Duodenal mucosa (tissue), 2 donors: ENCODE data around the gene SLC13A4.

Experiments used
- H3K27ac ChIP-seq: one replicate; pipeline ENCODE4 v1.7.0; 2013; ENCODE audit warnings: low read depth, low read length
- H3K27me3 ChIP-seq, 2 donors: one replicate each; pipeline ENCODE4 v1.7.0; 2013; ENCODE audit warnings: low read length in 2 of 2, control low read depth in 1 of 2; ENCODE audit not compliant: insufficient read depth in 2 of 2, control insufficient read depth in 1 of 2
- H3K36me3 ChIP-seq, 2 donors: one replicate each; pipeline ENCODE4 v1.7.0; 2013; ENCODE audit warnings: low read length in 2 of 2, control low read depth in 1 of 2; ENCODE audit not compliant: insufficient read depth in 2 of 2, control insufficient read depth in 1 of 2
- H3K4me1 ChIP-seq, 2 donors: one replicate each; pipeline ENCODE4 v1.7.0; 2013; ENCODE audit warnings: low read length in 2 of 2, control low read depth in 1 of 2; ENCODE audit not compliant: insufficient read depth in 2 of 2, control insufficient read depth in 1 of 2
- H3K4me3 ChIP-seq, 2 donors: one replicate each; pipeline ENCODE4 v1.7.0; 2013; ENCODE audit warnings: low read length in 2 of 2, low read depth in 1 of 2
- H3K9ac ChIP-seq, 2 donors: one replicate each; pipeline ENCODE4 v1.7.0; 2013; ENCODE audit warnings: low read length in 2 of 2, low read depth in 1 of 2
- H3K9me3 ChIP-seq, 2 donors: one replicate each; pipeline ENCODE4 v1.7.0; 2013; ENCODE audit warnings: low read length in 2 of 2, control low read depth in 1 of 2; ENCODE audit not compliant: control insufficient read depth in 1 of 2

The SLC13A4 gene

DNA sequence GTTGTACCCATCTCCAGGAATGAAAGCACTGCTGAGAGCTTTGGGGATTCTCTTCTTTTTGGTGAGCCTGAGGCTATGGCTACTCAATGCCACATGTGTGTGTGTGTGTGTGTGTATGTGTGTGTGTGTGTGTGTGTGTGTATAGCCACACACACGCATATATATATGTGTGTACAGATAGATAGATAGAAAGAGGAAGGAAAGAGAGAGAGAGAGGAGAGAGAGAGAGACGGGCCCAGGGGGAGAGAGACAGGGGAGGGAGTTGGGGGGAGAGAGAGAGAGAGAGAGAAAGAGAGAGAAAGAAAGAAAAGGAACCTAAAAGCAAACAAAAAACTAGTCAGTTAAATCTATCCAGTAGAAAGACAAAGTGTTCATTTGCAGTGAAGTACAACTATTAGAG, 8.3 kb downstream of the SLC13A4 start:
- H3K27ac ChIP-seq, result no peak overlapping the region
- H3K4me1 ChIP-seq, result no peaks in the 10 kb centered on the region
- peaks cover 0 to 4% of the 10 kb centered on the region in 2 donors for H3K27me3 ChIP-seq
- H3K36me3 ChIP-seq, result no peaks in the 10 kb centered on the region
- H3K9me3 ChIP-seq, result no peaks in the 10 kb centered on the region
- no peak overlapping the region for H3K4me3 ChIP-seq
- H3K9ac ChIP-seq, result no peak overlapping the region

DNA sequence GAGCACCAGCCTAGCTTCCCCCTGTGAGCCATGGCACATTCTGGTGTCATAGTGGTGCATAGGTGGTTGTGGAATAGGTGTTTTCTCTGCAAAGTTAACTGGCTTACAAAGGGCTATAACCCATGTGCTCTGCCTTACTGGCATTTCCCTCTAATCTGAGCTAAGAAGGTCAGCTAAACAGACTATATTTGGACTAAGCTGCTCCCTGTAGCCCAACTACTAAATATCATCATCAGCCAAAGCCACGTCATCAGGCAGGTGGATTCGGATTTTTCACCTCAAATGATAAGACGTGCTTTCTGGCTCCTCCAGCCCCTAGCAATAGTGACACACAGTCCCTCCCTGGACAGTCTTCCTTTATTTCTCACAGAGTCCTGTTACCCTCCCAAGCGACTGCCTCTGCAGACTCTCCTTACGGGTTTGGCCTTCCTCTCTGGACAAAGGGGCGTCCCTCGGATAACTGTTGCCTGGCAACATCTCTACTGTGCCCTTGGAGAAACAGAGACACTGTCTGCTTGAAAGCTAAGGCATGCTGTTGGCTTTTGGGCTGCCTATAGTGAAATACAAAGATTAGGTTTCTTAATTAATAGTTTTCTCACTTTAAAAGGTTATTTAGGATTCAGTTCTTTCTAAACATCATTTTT, 9.1 kb downstream of the SLC13A4 start:
- H3K27ac ChIP-seq, result no peak overlapping the region
- H3K27me3 ChIP-seq, result peaks cover 0 to 4% of the 10 kb centered on the region in 2 donors
- no peak overlapping the region for H3K4me3 ChIP-seq
- no peak overlapping the region for H3K9ac ChIP-seq
- no peaks in the 10 kb centered on the region for H3K36me3 ChIP-seq
- no peaks in the 10 kb centered on the region for H3K4me1 ChIP-seq
- H3K9me3 ChIP-seq, result no peaks in the 10 kb centered on the region

DNA sequence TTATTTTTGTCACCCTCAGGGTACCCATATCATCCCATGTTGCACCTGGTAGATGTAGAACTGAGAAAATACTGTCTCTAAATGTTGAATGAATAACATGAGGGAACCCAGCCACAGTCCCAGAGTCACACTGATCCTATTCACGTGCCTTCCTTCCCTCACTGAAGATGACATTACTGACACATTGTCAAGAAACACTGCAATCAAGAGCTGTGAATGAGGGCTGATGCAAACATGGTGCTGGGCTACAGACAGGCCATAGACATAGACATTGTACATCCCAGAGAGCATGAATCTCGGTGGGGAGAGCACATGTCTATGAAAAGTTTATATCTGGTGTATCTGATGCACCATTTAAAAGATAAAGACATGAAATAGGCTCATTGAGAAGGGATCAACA, 9.8 kb downstream of the SLC13A4 start:
- no peaks in the 10 kb centered on the region for H3K36me3 ChIP-seq
- no peaks in the 10 kb centered on the region for H3K4me1 ChIP-seq
- no peak overlapping the region for H3K4me3 ChIP-seq
- no peak overlapping the region for H3K27ac ChIP-seq
- H3K9ac ChIP-seq, result no peak overlapping the region
- no peaks in the 10 kb centered on the region for H3K9me3 ChIP-seq
- H3K27me3 ChIP-seq, result peaks cover 0 to 4% of the 10 kb centered on the region in 2 donors

DNA sequence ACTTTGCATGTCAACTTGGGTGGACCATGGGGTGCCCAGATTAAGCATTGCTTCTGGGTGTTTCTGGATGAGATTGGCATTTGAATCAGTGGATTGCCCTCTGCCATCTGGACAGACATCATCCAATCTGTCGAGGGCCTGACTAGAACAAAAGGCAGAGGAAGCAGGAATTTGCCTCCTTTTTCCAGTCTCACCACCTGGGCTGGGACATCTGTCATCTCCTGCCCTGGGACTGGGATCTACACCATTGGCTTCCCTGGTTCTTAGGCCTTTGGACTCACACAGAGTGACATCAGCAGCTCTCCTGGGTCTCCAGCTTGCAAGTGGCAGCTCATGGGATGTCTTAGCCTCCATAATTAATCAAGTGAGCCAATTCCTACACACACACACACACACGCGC, 10.3 kb downstream of the SLC13A4 start:
- Histone ChIP-seq H3K4me3 (no peak overlapping the region), H3K9ac (no peak overlapping the region), H3K27me3 (peaks cover 0 to 4% of the 10 kb centered on the region in 2 donors), H3K27ac (no peak overlapping the region), H3K4me1 (no peaks in the 10 kb centered on the region), H3K9me3 (no peaks in the 10 kb centered on the region), H3K36me3 (no peaks in the 10 kb centered on the region)

DNA sequence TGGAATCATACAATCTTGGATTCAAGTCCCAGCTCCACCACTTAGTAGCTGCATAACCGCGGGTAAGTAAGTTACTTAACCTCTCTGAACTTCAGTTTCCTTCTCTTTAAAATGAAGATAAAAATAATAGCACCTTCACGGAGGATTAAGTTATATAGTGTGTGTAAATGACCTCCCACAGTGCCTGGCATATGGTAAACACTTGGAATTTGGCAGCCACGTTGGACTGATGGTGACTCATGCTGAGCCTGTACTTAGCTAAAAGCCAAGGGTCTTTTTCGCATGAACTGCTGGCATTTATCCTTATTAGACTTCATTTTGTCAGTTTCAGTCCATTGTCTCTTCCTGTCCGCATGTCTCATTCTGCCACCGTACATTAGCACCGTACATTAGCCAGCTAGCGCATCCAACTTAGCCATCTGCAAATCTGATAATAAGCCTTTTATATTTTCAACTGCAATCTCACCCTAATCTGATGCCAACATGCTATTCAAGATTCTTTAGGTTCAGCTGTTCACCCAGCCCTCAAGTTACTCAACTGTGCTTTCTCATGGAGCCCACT, 11.2 kb downstream of the SLC13A4 start:
- Histone ChIP-seq H3K36me3 (no peaks in the 10 kb centered on the region), H3K27ac (no peak overlapping the region), H3K9ac (no peak overlapping the region), H3K4me1 (no peaks in the 10 kb centered on the region), H3K9me3 (no peaks in the 10 kb centered on the region), H3K27me3 (peaks cover 0 to 4% of the 10 kb centered on the region in 2 donors), H3K4me3 (no peak overlapping the region)

DNA sequence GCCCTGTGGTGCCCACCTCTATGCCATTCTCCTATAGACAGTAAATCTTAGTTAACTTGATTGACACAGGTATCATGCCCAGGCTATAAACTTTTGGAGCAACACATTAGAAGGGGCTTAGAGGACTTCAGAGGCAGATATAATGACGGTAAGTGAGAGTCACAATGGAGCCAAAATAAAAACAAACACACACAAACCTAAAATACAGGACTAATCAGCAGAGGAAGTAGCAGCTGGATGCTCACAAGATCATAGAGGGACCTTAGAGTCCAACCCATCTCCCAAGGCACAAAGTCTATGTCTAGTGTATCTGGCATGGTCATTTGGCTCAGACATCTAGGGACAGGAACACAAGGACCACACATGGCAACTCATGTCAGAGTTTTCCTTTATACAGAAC, 12.3 kb downstream of the SLC13A4 start:
- no peaks in the 10 kb centered on the region for H3K9me3 ChIP-seq
- no peak overlapping the region for H3K4me3 ChIP-seq
- H3K27ac ChIP-seq, result no peak overlapping the region
- H3K36me3 ChIP-seq, result no peaks in the 10 kb centered on the region
- no peaks in the 10 kb centered on the region for H3K4me1 ChIP-seq
- H3K9ac ChIP-seq, result no peak overlapping the region
- peaks cover 0 to 4% of the 10 kb centered on the region in 2 donors for H3K27me3 ChIP-seq

DNA sequence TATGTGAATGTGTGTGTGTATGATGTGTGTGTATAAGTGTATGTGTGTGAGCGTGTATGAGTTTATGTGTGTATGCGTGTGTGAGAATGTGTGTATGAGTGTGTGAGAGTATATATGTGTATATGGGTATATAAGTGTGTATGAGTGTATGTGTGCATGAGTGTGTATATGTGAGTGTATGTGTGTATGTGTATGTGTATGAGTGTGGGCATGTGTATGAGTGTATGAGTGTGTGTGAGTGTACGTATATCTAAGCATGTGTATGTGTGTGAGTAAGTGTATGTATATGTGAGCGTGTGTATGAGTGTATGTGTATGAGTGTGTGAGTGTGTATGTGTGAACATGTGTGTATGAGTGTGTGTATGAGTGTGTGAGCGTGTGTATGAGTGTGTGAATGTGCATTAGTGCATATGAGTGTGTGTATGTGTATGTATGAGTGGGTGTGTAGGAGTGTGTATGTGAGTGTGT, 12.9 kb downstream of the SLC13A4 start:
- peaks cover 0 to 4% of the 10 kb centered on the region in 2 donors for H3K27me3 ChIP-seq

DNA sequence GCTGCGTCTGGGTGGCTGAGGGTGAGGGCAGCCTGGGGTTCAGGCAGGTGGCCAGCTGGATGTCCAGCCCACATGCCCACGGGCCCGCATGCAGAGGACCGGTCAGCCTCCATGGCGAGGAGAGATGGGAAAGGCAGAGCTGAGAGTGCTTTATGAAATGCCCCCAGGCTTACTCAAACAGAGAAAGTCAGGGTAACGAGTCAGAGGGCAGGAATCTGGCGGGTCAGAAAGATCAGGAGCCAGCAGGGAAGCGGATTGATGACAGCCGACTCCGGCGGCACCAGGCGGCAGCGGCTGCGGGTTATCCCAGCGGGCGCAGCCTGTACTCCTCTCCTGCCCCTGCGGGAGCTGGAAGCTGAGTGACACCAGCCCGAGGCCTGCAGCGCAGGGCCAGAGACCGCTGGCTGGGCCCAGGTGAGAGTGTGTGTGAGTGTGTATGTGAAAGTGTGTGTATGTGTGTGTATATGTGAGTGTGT, 13.4 kb downstream of the SLC13A4 start:
- Histone ChIP-seq H3K27me3 (peaks cover 0 to 4% of the 10 kb centered on the region in 2 donors), H3K4me3 (no peak overlapping the region), H3K27ac (no peak overlapping the region), H3K9ac (no peak overlapping the region), H3K4me1 (no peaks in the 10 kb centered on the region), H3K36me3 (no peaks in the 10 kb centered on the region), H3K9me3 (no peaks in the 10 kb centered on the region)

More for the DNA sequence above, 12.9 kb downstream of the SLC13A4 start:
- Histone ChIP-seq H3K9me3 (no peaks in the 10 kb centered on the region), H3K4me3 (no peak overlapping the region), H3K9ac (no peak overlapping the region), H3K4me1 (no peaks in the 10 kb centered on the region), H3K27ac (no peak overlapping the region), H3K36me3 (no peaks in the 10 kb centered on the region)

DNA sequence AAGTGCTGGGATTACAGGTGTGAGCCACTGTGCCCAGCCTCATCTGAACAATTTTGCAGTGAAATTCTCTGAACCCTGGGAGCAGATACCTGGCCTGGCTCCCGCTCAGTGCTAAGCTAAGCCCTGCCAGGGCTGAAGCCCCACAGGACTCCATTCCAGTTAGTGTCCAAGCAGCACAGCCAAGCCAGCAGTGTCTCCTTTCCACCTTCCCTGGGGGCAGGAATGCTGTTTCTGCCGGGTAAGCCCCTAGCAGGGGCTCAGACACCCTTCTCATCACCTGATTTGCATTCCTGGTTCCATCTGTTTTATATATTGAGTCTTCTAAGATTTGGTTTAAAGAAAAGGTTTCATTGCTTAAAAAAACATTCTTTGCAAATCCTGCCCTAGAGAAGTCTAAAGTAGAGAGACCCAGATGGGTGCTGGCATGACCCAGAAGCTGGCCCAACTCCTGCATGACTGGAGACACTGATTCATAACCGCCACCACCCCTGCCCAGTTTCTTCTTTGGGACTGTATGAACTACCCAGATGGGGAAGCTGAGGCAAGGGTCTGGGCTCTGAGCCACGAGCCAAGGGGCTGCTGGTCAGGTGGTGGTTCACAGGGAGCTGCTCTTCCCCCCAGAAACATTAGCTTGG, 14.0 kb downstream of the SLC13A4 start:
- H3K27me3 ChIP-seq, result peaks cover 0 to 4% of the 10 kb centered on the region in 2 donors
- no peak overlapping the region for H3K9ac ChIP-seq
- no peak overlapping the region for H3K4me3 ChIP-seq
- H3K27ac ChIP-seq, result no peak overlapping the region
- H3K9me3 ChIP-seq, result no peaks in the 10 kb centered on the region
- no peaks in the 10 kb centered on the region for H3K36me3 ChIP-seq
- no peaks in the 10 kb centered on the region for H3K4me1 ChIP-seq

DNA sequence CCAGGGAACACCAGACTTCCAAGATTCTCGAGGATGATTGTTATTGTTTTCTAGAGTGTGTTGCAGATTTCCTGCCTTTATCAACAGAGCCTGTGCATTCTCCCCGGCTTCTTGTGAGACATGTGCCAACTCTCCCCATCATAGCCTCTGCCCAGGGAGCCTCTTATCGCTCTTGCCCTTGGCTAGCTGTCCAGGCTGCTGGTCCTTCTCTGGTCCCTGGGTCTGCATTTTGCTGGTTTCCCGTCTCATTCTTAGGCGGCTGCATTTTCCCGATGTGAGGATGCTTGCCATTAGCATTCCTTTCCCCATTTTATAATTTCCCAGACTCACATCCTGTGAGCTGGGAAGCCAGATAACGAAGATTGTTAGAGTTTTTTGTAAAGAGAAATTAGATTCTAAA, 15.2 kb downstream of the SLC13A4 start:
- Histone ChIP-seq H3K4me3 (no peak overlapping the region), H3K36me3 (no peaks in the 10 kb centered on the region), H3K27me3 (peaks cover 0 to 4% of the 10 kb centered on the region in 2 donors), H3K9ac (no peak overlapping the region), H3K9me3 (no peaks in the 10 kb centered on the region), H3K27ac (no peak overlapping the region), H3K4me1 (no peaks in the 10 kb centered on the region)
